Breast epithelium (tissue), 3 donors: ENCODE measurements around the gene ATP23.

Experiments
- POLR2AphosphoS5 ChIP-seq, 3 donors: sonication (generic); formaldehyde crosslinking; IDR thresholded peaks; one replicate each; pipeline ENCODE4 v1.6.1; 2017; ENCODE audit warnings: antibody characterized with exemption in 3 of 3
- TF ChIP-seq, protein P1 (sequence below), 3 donors: fragments of 450-650 bp; IDR thresholded peaks; one replicate each; pipeline ENCODE4 v1.5.1; 2016 to 2017; ENCODE audit warnings: antibody characterized with exemption in 3 of 3, mild to moderate bottlenecking in 3 of 3, moderate library complexity in 3 of 3

- TF ChIP-seq POLR2AphosphoS5 (IDR thresholded peaks at IDR 0.05): no peak
- TF ChIP-seq, protein P1, sequence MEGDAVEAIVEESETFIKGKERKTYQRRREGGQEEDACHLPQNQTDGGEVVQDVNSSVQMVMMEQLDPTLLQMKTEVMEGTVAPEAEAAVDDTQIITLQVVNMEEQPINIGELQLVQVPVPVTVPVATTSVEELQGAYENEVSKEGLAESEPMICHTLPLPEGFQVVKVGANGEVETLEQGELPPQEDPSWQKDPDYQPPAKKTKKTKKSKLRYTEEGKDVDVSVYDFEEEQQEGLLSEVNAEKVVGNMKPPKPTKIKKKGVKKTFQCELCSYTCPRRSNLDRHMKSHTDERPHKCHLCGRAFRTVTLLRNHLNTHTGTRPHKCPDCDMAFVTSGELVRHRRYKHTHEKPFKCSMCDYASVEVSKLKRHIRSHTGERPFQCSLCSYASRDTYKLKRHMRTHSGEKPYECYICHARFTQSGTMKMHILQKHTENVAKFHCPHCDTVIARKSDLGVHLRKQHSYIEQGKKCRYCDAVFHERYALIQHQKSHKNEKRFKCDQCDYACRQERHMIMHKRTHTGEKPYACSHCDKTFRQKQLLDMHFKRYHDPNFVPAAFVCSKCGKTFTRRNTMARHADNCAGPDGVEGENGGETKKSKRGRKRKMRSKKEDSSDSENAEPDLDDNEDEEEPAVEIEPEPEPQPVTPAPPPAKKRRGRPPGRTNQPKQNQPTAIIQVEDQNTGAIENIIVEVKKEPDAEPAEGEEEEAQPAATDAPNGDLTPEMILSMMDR (IDR thresholded peaks at IDR 0.05): no peak
These were observed 38.8 kb upstream of the ATP23 start for GRCh38 chr12:57902478-57902969.
